Measurements from ENCODE around the gene RNH1.

GRCh38 chr11:539971-540481 is 33.0 kb upstream of the RNH1 start:
- TF ChIP-seq CTCF (IDR thresholded peaks at IDR 0.05) (no peak), POLR2AphosphoS5 (IDR thresholded peaks at IDR 0.05) (no peak)
